Measurements from ENCODE around the gene ACBD3.
"Not testable (repeated sequence)": the region's sequence is repeated elsewhere in the genome, so short reads cannot be mapped to it uniquely, and the experiment has no call there.

The ACBD3 gene

GRCh38 chr1:226186124-226187018, at the start of gene ACBD3:
Gene ACBD3, minus strand, starts transcription at chr1:226186741. Its CDS starts 66 bp downstream, at chr1:226186675.
- DNase-seq (ENCODE audit: low spot score) (peak; percentile 81), FAIRE-seq (no peak)

- no peak for DNase-seq (ENCODE audit: low spot score)
- no peak for FAIRE-seq
Observed at GRCh38 chr1:226233806-226234205, 47.3 kb upstream of the ACBD3 start.

GRCh38 chr1:226233293-226233692, 46.8 kb upstream of the ACBD3 start:
- no peak for DNase-seq (ENCODE audit: low spot score)
- peak; percentile 51 for FAIRE-seq

- DNase-seq (ENCODE audit: low spot score): no peak
- no peak for FAIRE-seq
Observed at GRCh38 chr1:226226601-226227000, 40.1 kb upstream of the ACBD3 start.

GRCh38 chr1:226223786-226224244, 37.3 kb upstream of the ACBD3 start:
- DNase-seq (ENCODE audit: low spot score) (no peak), FAIRE-seq (no peak)

- FAIRE-seq (no peak), DNase-seq (ENCODE audit: low spot score) (no peak)
Observed at GRCh38 chr1:226223157-226223785, 36.7 kb upstream of the ACBD3 start, which contains the start of gene MIXL1. Gene MIXL1, plus strand, starts transcription at chr1:226223664. Its CDS starts 18 bp downstream, at chr1:226223682.

GRCh38 chr1:226222686-226223085, 36.1 kb upstream of the ACBD3 start:
- FAIRE-seq (no peak), DNase-seq (ENCODE audit: low spot score) (no peak)

- no peak for DNase-seq (ENCODE audit: low spot score)
- FAIRE-seq: no peak
Observed at GRCh38 chr1:226220473-226221189, 34.1 kb upstream of the ACBD3 start.

- FAIRE-seq (no peak), DNase-seq (ENCODE audit: low spot score) (no peak)
Observed at GRCh38 chr1:226217273-226217672, 30.7 kb upstream of the ACBD3 start.

GRCh38 chr1:226216056-226216455, 29.5 kb upstream of the ACBD3 start:
- DNase-seq (ENCODE audit: low spot score) (no peak), FAIRE-seq (no peak)

- FAIRE-seq (no peak), DNase-seq (ENCODE audit: low spot score) (no peak)
Observed at GRCh38 chr1:226215239-226215638, 28.7 kb upstream of the ACBD3 start.

- DNase-seq (ENCODE audit: low spot score) (no peak), FAIRE-seq (no peak)
Observed at GRCh38 chr1:226212545-226212944, 26.0 kb upstream of the ACBD3 start.

GRCh38 chr1:226211181-226211821, 24.8 kb upstream of the ACBD3 start:
- FAIRE-seq: no peak
- no peak for DNase-seq (ENCODE audit: low spot score)

- FAIRE-seq: no peak
Observed at GRCh38 chr1:226210571-226211176, 24.1 kb upstream of the ACBD3 start.

GRCh38 chr1:226209307-226210059, 22.9 kb upstream of the ACBD3 start:
- FAIRE-seq (no peak), DNase-seq (ENCODE audit: low spot score) (no peak)

More at GRCh38 chr1:226210571-226211176, 24.1 kb upstream of the ACBD3 start:
- no peak for DNase-seq (ENCODE audit: low spot score)

- DNase-seq (ENCODE audit: low spot score) (no peak), FAIRE-seq (no peak)
Observed at GRCh38 chr1:226207048-226207447, 20.5 kb upstream of the ACBD3 start.

GRCh38 chr1:226204198-226204597, 17.7 kb upstream of the ACBD3 start:
- FAIRE-seq (peak; percentile 64), DNase-seq (ENCODE audit: low spot score) (no peak)

- no peak for DNase-seq (ENCODE audit: low spot score)
- FAIRE-seq: no peak
Observed at GRCh38 chr1:226203655-226204054, 17.1 kb upstream of the ACBD3 start.

- FAIRE-seq: no peak
- DNase-seq (ENCODE audit: low spot score): no peak
Observed at GRCh38 chr1:226203240-226203639, 16.7 kb upstream of the ACBD3 start.

GRCh38 chr1:226202666-226203065, 16.1 kb upstream of the ACBD3 start:
- FAIRE-seq; DNase-seq (ENCODE audit: low spot score): not testable (repeated sequence)

Data from RCC 7860 (cell line).